CD4-positive, alpha-beta memory T cell (primary cell): Measurements from ENCODE around the gene OCRL. TPM values are rescaled to one million over a fixed set of nuclear protein-coding genes. Genes with fewer than 3 reads are reported as not detected.

Experiments used
- CTCF ChIA-PET: fragments of 350-600 bp; sonication (Branson Sonifier 250); formaldehyde crosslinking; loops from one replicate; lab custom pipeline; 2021; ENCODE audit warnings: inconsistent platforms; ENCODE audit not compliant: partially characterized antibody; lab: Charles Lee
- POLR2A ChIA-PET: fragments of 350-600 bp; sonication (Branson Sonifier 250); formaldehyde crosslinking; loops from one replicate; lab custom pipeline; 2021; ENCODE audit not compliant: partially characterized antibody; lab: Charles Lee
- DNase-seq, 5 donors: peaks; one replicate each; pipeline versions ENCODE4 v3.0.0 to v3.0.0-alpha.2; 2020 to 2022; ENCODE audit warnings: mixed read lengths in 1 of 5
- H3K27ac ChIP-seq: one replicate; pipeline ENCODE4 v1.7.0; 2013; ENCODE audit warnings: low read depth, low read length
- H3K27me3 ChIP-seq: 2 replicates; pipeline ENCODE4 v1.7.0; 2013; ENCODE audit warnings: mild to moderate bottlenecking, low read length, moderate library complexity; ENCODE audit not compliant: insufficient read depth
- H3K36me3 ChIP-seq: 2 replicates; pipeline ENCODE4 v1.7.0; 2013; ENCODE audit warnings: mild to moderate bottlenecking, low read length, moderate library complexity; ENCODE audit not compliant: insufficient read depth
- H3K4me1 ChIP-seq: 2 replicates; pipeline ENCODE4 v1.7.0; 2013; ENCODE audit warnings: mild to moderate bottlenecking, low read length, moderate library complexity; ENCODE audit not compliant: insufficient read depth
- H3K4me3 ChIP-seq, 2 donors: one replicate each; pipeline ENCODE4 v1.7.0; 2013; ENCODE audit warnings: low read length in 2 of 2, mild to moderate bottlenecking in 1 of 2
- H3K9me3 ChIP-seq, 2 donors: one replicate each; pipeline ENCODE4 v1.7.0; 2013; ENCODE audit warnings: low read length in 2 of 2, control low read depth in 1 of 2; ENCODE audit not compliant: control insufficient read depth in 1 of 2
- H3K27ac Mint-ChIP-seq, 7 donors: one replicate each; pipeline ENCODE4 v1.8.0; 2020 to 2021; ENCODE audit warnings: mixed read lengths in 7 of 7, mild to moderate bottlenecking in 6 of 7, inconsistent platforms in 3 of 7, moderate library complexity in 3 of 7
- H3K27me3 Mint-ChIP-seq, 2 donors: one replicate each; pipeline ENCODE4 v1.8.0; 2020 to 2021; ENCODE audit warnings: mixed read lengths in 2 of 2
- H3K36me3 Mint-ChIP-seq, 2 donors: one replicate each; pipeline ENCODE4 v1.8.0; 2020 to 2021; ENCODE audit warnings: mixed read lengths in 2 of 2, inconsistent platforms in 1 of 2, mild to moderate bottlenecking in 1 of 2
- H3K4me1 Mint-ChIP-seq, 4 donors: one replicate each; pipeline ENCODE4 v1.8.0; 2020 to 2021; ENCODE audit warnings: mixed read lengths in 4 of 4, mild to moderate bottlenecking in 1 of 4
- H3K4me3 Mint-ChIP-seq, 8 donors: one replicate each; pipeline ENCODE4 v1.8.0; 2020 to 2021; ENCODE audit warnings: mixed read lengths in 8 of 8, mild to moderate bottlenecking in 7 of 8, moderate library complexity in 6 of 8, inconsistent platforms in 3 of 8
- H3K9me3 Mint-ChIP-seq, 8 donors: one replicate each; pipeline ENCODE4 v1.8.0; 2020 to 2021; ENCODE audit warnings: mixed read lengths in 8 of 8, mild to moderate bottlenecking in 5 of 8, inconsistent platforms in 3 of 8, moderate library complexity in 1 of 8
- intact Hi-C: fragments of 100-400 bp; cut with micrococcal nuclease; formaldehyde crosslinking; loops from one replicate; pipeline ENCODE4 v1.15.1; 2023
- polyA plus RNA-seq, 2 donors: library from polyadenylated mRNA; unstranded; fragments of 300-500 nt; fragmentation: Illumina TruSeq; gene quantifications; one replicate each; pipeline ENCODE4 v1.2.3, GENCODE V29; 2021
- total RNA-seq, 2 experiments: library from RNA; stranded (reverse); gene quantifications; one replicate each; pipeline ENCODE4 v1.2.3, GENCODE V29; 2021

Gene OCRL
- total RNA-seq (1 to 10 TPM; 2.0 to 2.4 TPM), polyA plus RNA-seq (under 1 TPM in 1 of 2 donors, not detected in 1; 0.99 TPM)

DNA sequence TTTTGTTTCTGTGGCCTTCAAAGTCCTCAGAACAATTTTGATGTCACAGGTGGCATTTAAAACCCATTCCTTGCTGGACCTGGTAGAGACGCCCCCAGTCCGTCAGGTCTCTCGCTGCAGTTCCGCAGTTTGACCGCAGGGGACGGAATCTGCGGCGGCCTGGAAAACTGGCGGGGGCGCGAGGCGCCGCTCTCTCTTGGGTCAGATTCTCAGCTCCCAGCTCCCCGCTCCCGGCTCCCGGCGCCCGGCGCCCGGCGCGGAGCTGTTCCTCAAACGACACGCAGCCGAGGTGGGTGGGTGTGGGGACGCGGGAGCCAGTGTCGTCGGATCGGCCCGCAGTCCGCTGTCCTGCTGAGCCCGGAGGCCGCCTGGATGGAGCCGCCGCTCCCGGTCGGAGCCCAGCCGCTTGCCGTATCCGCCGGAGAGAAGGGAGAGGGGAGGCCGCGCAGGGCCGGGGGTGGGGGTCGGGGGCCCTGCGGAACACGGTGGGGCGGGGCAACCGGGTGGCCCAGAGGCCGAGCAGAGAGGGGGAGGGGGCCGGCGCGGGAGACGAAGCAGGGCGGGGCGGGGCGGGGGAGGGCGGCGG, at the start of gene OCRL:
Gene OCRL, plus strand, starts transcription at position 192 of the 586 bp plus-strand sequence. Its CDS starts 181 bp downstream, at position 373.
- peak within 1 kb of the TSS; percentile 72 to 92 (median 78) for H3K4me3 Mint-ChIP-seq
- H3K4me3 ChIP-seq = peak within 1 kb of the TSS; percentile 11 to 28
- H3K9me3 ChIP-seq = no peaks in the 10 kb centered on the region
- H3K9me3 Mint-ChIP-seq = peaks cover 0 to 1% (median 0%) of the 10 kb centered on the region in 8 donors
- H3K27me3 ChIP-seq = no peaks in the 10 kb centered on the region
- intact Hi-C loops = loop anchor here (2.0 kb wide), 1 partner anchor 17 kb away; the partner anchor contains the start of gene SMARCA1
- H3K27me3 Mint-ChIP-seq = peaks cover 4 to 7% of the 10 kb centered on the region in 2 donors
- H3K36me3 Mint-ChIP-seq = no peaks in the 10 kb centered on the region
- peak in 4 of 5 donors; percentile 25 to 38 (median 34) for DNase-seq
- H3K4me1 Mint-ChIP-seq = peaks cover 0 to 13% (median 2%) of the 10 kb centered on the region in 4 donors
- no peaks in the 10 kb centered on the region for H3K4me1 ChIP-seq
- H3K27ac ChIP-seq = no peak within 1 kb of the TSS
- H3K27ac Mint-ChIP-seq = peak within 1 kb of the TSS in 1 of 7 donors; percentile 9
- ChIA-PET POLR2A (no interaction called here), CTCF (no interaction called here)
- H3K36me3 ChIP-seq = no peaks in the 10 kb centered on the region

DNA sequence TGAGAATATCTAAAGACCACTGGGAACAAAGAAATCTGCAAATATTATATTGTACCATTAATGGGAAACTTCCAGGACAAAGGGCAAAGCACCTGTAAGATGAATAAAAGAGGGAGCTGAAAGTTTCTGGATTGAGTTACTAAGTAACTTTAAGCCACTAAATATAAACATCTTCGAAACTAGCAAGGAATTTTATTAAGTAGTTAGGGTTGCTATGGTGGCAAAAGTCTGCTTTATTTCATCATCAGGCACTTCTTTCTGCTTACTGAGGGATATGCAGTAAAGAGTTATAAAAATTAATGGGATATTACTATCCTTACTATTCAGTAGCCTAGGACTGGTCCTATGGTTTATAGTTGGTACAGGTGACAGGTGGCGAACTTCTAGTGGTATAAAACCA, 49.7 kb upstream of the OCRL start:
- Histone ChIP-seq H3K4me3 (no peak overlapping the region), H3K27me3 (no peaks in the 10 kb centered on the region), H3K27ac (no peak overlapping the region), H3K4me1 (no peaks in the 10 kb centered on the region), H3K9me3 (no peaks in the 10 kb centered on the region), H3K36me3 (no peaks in the 10 kb centered on the region)
- intact Hi-C loops = no loop called here
- ChIA-PET POLR2A (no interaction called here), CTCF (no interaction called here)
- no peak overlapping the region for H3K27ac Mint-ChIP-seq
- DNase-seq = no peak
- no peaks in the 10 kb centered on the region for H3K9me3 Mint-ChIP-seq
- H3K27me3 Mint-ChIP-seq = no peaks in the 10 kb centered on the region
- no peaks in the 10 kb centered on the region for H3K4me1 Mint-ChIP-seq
- H3K4me3 Mint-ChIP-seq = no peak overlapping the region
- no peaks in the 10 kb centered on the region for H3K36me3 Mint-ChIP-seq

DNA sequence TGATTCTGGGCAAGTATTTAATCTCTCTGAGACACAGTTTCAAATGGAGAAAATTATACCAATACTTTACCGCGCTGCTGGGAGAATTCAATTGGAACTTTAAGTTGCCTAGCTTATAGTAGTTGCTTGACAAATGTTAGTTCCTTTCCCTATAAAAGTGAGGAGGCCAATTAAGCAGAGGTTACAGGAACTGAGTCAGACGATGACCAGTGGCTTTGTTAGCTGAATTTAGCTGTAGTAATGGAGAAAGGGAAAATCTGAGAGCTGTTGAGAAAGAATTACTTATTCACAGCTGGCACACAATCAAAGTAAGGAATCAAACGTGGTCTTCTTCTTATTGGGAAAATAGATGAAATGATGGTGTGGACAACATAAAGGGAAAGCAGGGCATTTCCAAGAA, 46.4 kb upstream of the OCRL start:
- intact Hi-C loops = no loop called here
- H3K36me3 Mint-ChIP-seq = no peaks in the 10 kb centered on the region
- Histone ChIP-seq H3K9me3 (no peaks in the 10 kb centered on the region), H3K36me3 (no peaks in the 10 kb centered on the region), H3K4me1 (no peaks in the 10 kb centered on the region), H3K27me3 (no peaks in the 10 kb centered on the region), H3K4me3 (no peak overlapping the region), H3K27ac (no peak overlapping the region)
- peaks cover 0 to 3% of the 10 kb centered on the region in 2 donors for H3K27me3 Mint-ChIP-seq
- ChIA-PET CTCF (no interaction called here), POLR2A (no interaction called here)
- no peak overlapping the region for H3K4me3 Mint-ChIP-seq
- DNase-seq = no peak
- no peak overlapping the region for H3K27ac Mint-ChIP-seq
- H3K9me3 Mint-ChIP-seq = no peaks in the 10 kb centered on the region
- no peaks in the 10 kb centered on the region for H3K4me1 Mint-ChIP-seq

- no peaks in the 10 kb centered on the region for H3K36me3 ChIP-seq
- no peak for DNase-seq
- intact Hi-C loops = no loop called here
- H3K4me3 ChIP-seq = no peak overlapping the region
- ChIA-PET CTCF (no interaction called here), POLR2A (no interaction called here)
- H3K27me3 Mint-ChIP-seq = peaks cover 0 to 3% of the 10 kb centered on the region in 2 donors
- no peaks in the 10 kb centered on the region for H3K36me3 Mint-ChIP-seq
- no peaks in the 10 kb centered on the region for H3K27me3 ChIP-seq
- H3K27ac ChIP-seq = no peak overlapping the region
- no peaks in the 10 kb centered on the region for H3K9me3 ChIP-seq
- H3K4me1 Mint-ChIP-seq = no peaks in the 10 kb centered on the region
- no peak overlapping the region for H3K27ac Mint-ChIP-seq
- H3K4me1 ChIP-seq = no peaks in the 10 kb centered on the region
- no peak overlapping the region for H3K4me3 Mint-ChIP-seq
- no peaks in the 10 kb centered on the region for H3K9me3 Mint-ChIP-seq
These were observed 45.2 kb upstream of the OCRL start for GRCh38 chrX:129494887-129495286.

GRCh38 chrX:129495900-129496299, 44.2 kb upstream of the OCRL start:
- POLR2A ChIA-PET = no interaction called here
- Mint-ChIP-seq H3K27me3 (peaks cover 0 to 3% of the 10 kb centered on the region in 2 donors), H3K9me3 (no peaks in the 10 kb centered on the region), H3K36me3 (no peaks in the 10 kb centered on the region), H3K4me1 (no peaks in the 10 kb centered on the region), H3K27ac (no peak overlapping the region), H3K4me3 (peak overlapping the region in 1 of 8 donors; percentile 36)
- H3K27me3 ChIP-seq = no peaks in the 10 kb centered on the region
- H3K9me3 ChIP-seq = no peaks in the 10 kb centered on the region
- no peak for DNase-seq
- intact Hi-C loops = no loop called here
- H3K36me3 ChIP-seq = no peaks in the 10 kb centered on the region
- H3K27ac ChIP-seq = no peak overlapping the region
- no peaks in the 10 kb centered on the region for H3K4me1 ChIP-seq
- CTCF ChIA-PET = no interaction called here
- H3K4me3 ChIP-seq = no peak overlapping the region

GRCh38 chrX:129496625-129497024, 43.4 kb upstream of the OCRL start:
- Histone ChIP-seq H3K4me1 (no peaks in the 10 kb centered on the region), H3K4me3 (no peak overlapping the region), H3K27ac (no peak overlapping the region), H3K9me3 (no peaks in the 10 kb centered on the region), H3K36me3 (no peaks in the 10 kb centered on the region), H3K27me3 (no peaks in the 10 kb centered on the region)
- no peak overlapping the region for H3K27ac Mint-ChIP-seq
- ChIA-PET POLR2A (no interaction called here), CTCF (no interaction called here)
- H3K27me3 Mint-ChIP-seq = peaks cover 0 to 3% of the 10 kb centered on the region in 2 donors
- H3K36me3 Mint-ChIP-seq = no peaks in the 10 kb centered on the region
- no peak for DNase-seq
- no peaks in the 10 kb centered on the region for H3K9me3 Mint-ChIP-seq
- no peak overlapping the region for H3K4me3 Mint-ChIP-seq
- H3K4me1 Mint-ChIP-seq = no peaks in the 10 kb centered on the region
- intact Hi-C loops = no loop called here

DNA sequence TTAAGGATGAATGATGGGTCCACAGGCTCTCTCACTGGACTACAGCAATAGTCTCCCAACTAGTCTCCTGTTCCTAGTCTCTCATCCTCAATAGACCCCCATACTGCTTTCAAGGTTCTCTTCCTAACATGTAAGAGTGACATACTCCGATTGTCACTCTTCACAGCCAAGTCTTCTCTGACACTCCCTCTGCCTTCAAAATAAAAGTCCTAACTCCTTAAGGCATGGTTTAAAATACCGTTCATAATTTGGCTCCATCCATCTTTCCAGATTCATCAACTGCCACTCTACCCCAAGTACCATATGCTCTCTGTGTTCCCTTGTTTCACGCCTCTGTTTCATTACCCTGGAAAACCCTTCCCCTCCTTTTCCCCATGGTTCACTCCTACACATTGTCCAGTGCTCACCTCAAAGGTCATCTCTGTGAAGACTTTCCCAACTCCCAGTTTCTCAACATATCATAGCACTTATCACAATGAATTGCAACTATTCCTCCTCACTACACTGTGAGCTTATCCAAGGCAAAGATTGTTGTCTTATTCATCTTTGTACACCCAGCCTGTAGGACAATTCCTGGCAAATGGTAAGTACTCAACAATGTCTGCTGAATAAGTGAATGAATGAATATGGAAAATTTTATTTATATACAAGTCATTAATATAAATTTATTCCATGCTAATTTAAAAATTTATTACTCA, 42.8 kb upstream of the OCRL start:
- Histone ChIP-seq H3K27ac (no peak overlapping the region), H3K4me1 (no peaks in the 10 kb centered on the region), H3K9me3 (no peaks in the 10 kb centered on the region), H3K36me3 (no peaks in the 10 kb centered on the region), H3K27me3 (no peaks in the 10 kb centered on the region), H3K4me3 (no peak overlapping the region)
- no peaks in the 10 kb centered on the region for H3K36me3 Mint-ChIP-seq
- no peak overlapping the region for H3K27ac Mint-ChIP-seq
- DNase-seq = no peak
- H3K27me3 Mint-ChIP-seq = peaks cover 0 to 3% of the 10 kb centered on the region in 2 donors
- no peak overlapping the region for H3K4me3 Mint-ChIP-seq
- CTCF ChIA-PET = no interaction called here
- no peaks in the 10 kb centered on the region for H3K4me1 Mint-ChIP-seq
- no peaks in the 10 kb centered on the region for H3K9me3 Mint-ChIP-seq
- intact Hi-C loops = no loop called here
- POLR2A ChIA-PET = no interaction called here
